ENCODE results near the gene FAR1.

FAR1 gene

GRCh38 chr11:13718394-13718793 is 49.9 kb downstream of the FAR1 start:
- Histone ChIP-seq H3K4me1 (ENCODE audit: insufficient read depth, low read length, severe bottlenecking) (no peaks in the 10 kb centered on the region), H3K4me2 (ENCODE audit: low read length) (no peak overlapping the region), H2AFZ (ENCODE audit: low read length) (no peak overlapping the region), H3K27me3 (ENCODE audit: insufficient read depth, low read length) (no peaks in the 10 kb centered on the region), H3K9me3 (ENCODE audit: low read length) (no peaks in the 10 kb centered on the region), H3K4me3 (ENCODE audit: low read depth, low read length, poor library complexity, severe bottlenecking) (no peak overlapping the region), H3K9me2 (ENCODE audit: low read depth, low read length) (no peaks in the 10 kb centered on the region), H3K27ac (ENCODE audit: low read depth, low read length, poor library complexity, severe bottlenecking) (no peak overlapping the region), H3K9ac (ENCODE audit: low read length) (no peak overlapping the region), H3F3A (ENCODE audit: insufficient read depth, low read length) (no peaks in the 10 kb centered on the region), H3K79me2 (ENCODE audit: insufficient read depth, low read length) (0 out of 2 replicates have a peak, but pooled peaks cover under 1% of the 10 kb centered on the region), H4K20me1 (ENCODE audit: insufficient read depth, low read length) (no peaks in the 10 kb centered on the region), H3K36me3 (ENCODE audit: insufficient read depth, low read length) (peaks cover 72% of the 10 kb centered on the region)
- no peak for TF ChIP-seq EZH2 (IDR thresholded peaks at IDR 0.05; ENCODE audit: borderline replicate concordance, low read length)
- TF ChIP-seq CTCF (IDR thresholded peaks at IDR 0.05; ENCODE audit: low read length): no peak

GRCh38 chr11:13720940-13721339 is 52.5 kb downstream of the FAR1 start:
- Histone ChIP-seq H3K4me2 (ENCODE audit: low read length) (no peak overlapping the region), H3K27ac (ENCODE audit: low read depth, low read length, poor library complexity, severe bottlenecking) (no peak overlapping the region), H3K4me1 (ENCODE audit: insufficient read depth, low read length, severe bottlenecking) (no peaks in the 10 kb centered on the region), H4K20me1 (ENCODE audit: insufficient read depth, low read length) (no peaks in the 10 kb centered on the region), H3K27me3 (ENCODE audit: insufficient read depth, low read length) (no peaks in the 10 kb centered on the region), H3K4me3 (ENCODE audit: low read depth, low read length, poor library complexity, severe bottlenecking) (no peak overlapping the region), H3K9ac (ENCODE audit: low read length) (no peak overlapping the region), H3K79me2 (ENCODE audit: insufficient read depth, low read length) (0 out of 2 replicates have a peak, but pooled peaks cover 3% of the 10 kb centered on the region), H3K9me3 (ENCODE audit: low read length) (no peaks in the 10 kb centered on the region), H3K9me2 (ENCODE audit: low read depth, low read length) (no peaks in the 10 kb centered on the region), H3K36me3 (ENCODE audit: insufficient read depth, low read length) (peaks cover 53% of the 10 kb centered on the region), H3F3A (ENCODE audit: insufficient read depth, low read length) (no peaks in the 10 kb centered on the region), H2AFZ (ENCODE audit: low read length) (no peak overlapping the region)
- TF ChIP-seq EZH2 (IDR thresholded peaks at IDR 0.05; ENCODE audit: borderline replicate concordance, low read length) (no peak), CTCF (IDR thresholded peaks at IDR 0.05; ENCODE audit: low read length) (no peak)

- Histone ChIP-seq H3K79me2 (ENCODE audit: insufficient read depth, low read length) (0 out of 2 replicates have a peak, but pooled peaks cover 3% of the 10 kb centered on the region), H3K4me1 (ENCODE audit: insufficient read depth, low read length, severe bottlenecking) (no peaks in the 10 kb centered on the region), H3K27ac (ENCODE audit: low read depth, low read length, poor library complexity, severe bottlenecking) (no peak overlapping the region), H3K9me2 (ENCODE audit: low read depth, low read length) (no peaks in the 10 kb centered on the region), H3K4me3 (ENCODE audit: low read depth, low read length, poor library complexity, severe bottlenecking) (no peak overlapping the region), H4K20me1 (ENCODE audit: insufficient read depth, low read length) (no peaks in the 10 kb centered on the region), H3K9ac (ENCODE audit: low read length) (no peak overlapping the region), H3K9me3 (ENCODE audit: low read length) (no peaks in the 10 kb centered on the region), H3K27me3 (ENCODE audit: insufficient read depth, low read length) (no peaks in the 10 kb centered on the region), H2AFZ (ENCODE audit: low read length) (no peak overlapping the region), H3K4me2 (ENCODE audit: low read length) (no peak overlapping the region), H3K36me3 (ENCODE audit: insufficient read depth, low read length) (peaks cover 52% of the 10 kb centered on the region), H3F3A (ENCODE audit: insufficient read depth, low read length) (no peaks in the 10 kb centered on the region)
- TF ChIP-seq CTCF (IDR thresholded peaks at IDR 0.05; ENCODE audit: low read length) (no peak), EZH2 (IDR thresholded peaks at IDR 0.05; ENCODE audit: borderline replicate concordance, low read length) (no peak)
Observed at GRCh38 chr11:13721760-13722159, 53.3 kb downstream of the FAR1 start.

Measured in OCI-LY1 (cell line).